HUES64 (cell line): ENCODE results near the gene SLC47A1.
"Not testable (repeated sequence)": the region's sequence is repeated elsewhere in the genome, so short reads cannot be mapped to it uniquely, and the experiment has no call there.

Experiments
- H3K27ac ChIP-seq: 2 replicates; pipeline ENCODE4 v1.7.0; 2013; ENCODE audit warnings: low read depth, low read length, inconsistent platforms
- H3K27me3 ChIP-seq: 2 replicates; pipeline ENCODE4 v1.6.1; 2013; ENCODE audit warnings: mild to moderate bottlenecking, low read length; ENCODE audit not compliant: insufficient read depth
- H3K36me3 ChIP-seq: 2 replicates; pipeline ENCODE4 v1.6.1; 2013; ENCODE audit warnings: mild to moderate bottlenecking, low read length; ENCODE audit not compliant: insufficient read depth
- H3K4me1 ChIP-seq: 2 replicates; pipeline ENCODE4 v1.6.1; 2013; ENCODE audit warnings: mild to moderate bottlenecking, low read length, moderate library complexity; ENCODE audit not compliant: insufficient read depth
- H3K4me3 ChIP-seq: 2 replicates; pipeline ENCODE4 v1.5.1; 2013; ENCODE audit warnings: mild to moderate bottlenecking, low read length, moderate library complexity
- H3K9ac ChIP-seq: 2 replicates; pipeline ENCODE4 v1.6.1; 2013; ENCODE audit warnings: mild to moderate bottlenecking, low read depth, low read length
- H3K9me3 ChIP-seq: 2 replicates; pipeline ENCODE4 v1.6.1; 2013; ENCODE audit warnings: low read depth, low read length; ENCODE audit not compliant: insufficient read depth
- WGBS: fragments of 150-250, 120-280 bp; methylation state at CpG from one replicate; pipeline ENCODE4 v1.1.7; 2013; ENCODE audit warnings: missing lambda C conversion rate; 5-methylcytosine and 5-hydroxymethylcytosine counted together

Gene SLC47A1

GRCh38 chr17:19580566-19580920 lies 46.9 kb downstream of the SLC47A1 start:
- H3K9ac ChIP-seq, H3K4me1 ChIP-seq, H3K9me3 ChIP-seq, H3K36me3 ChIP-seq, H3K27ac ChIP-seq: not testable (repeated sequence)
- peak overlapping the region; percentile 47; the same call in 1 of the 2 replicates for H3K4me3 ChIP-seq
- WGBS: 95% methylated on average over 17 of the region's 17 CpGs
- peaks cover 29% of the 10 kb centered on the region for H3K27me3 ChIP-seq

DNA sequence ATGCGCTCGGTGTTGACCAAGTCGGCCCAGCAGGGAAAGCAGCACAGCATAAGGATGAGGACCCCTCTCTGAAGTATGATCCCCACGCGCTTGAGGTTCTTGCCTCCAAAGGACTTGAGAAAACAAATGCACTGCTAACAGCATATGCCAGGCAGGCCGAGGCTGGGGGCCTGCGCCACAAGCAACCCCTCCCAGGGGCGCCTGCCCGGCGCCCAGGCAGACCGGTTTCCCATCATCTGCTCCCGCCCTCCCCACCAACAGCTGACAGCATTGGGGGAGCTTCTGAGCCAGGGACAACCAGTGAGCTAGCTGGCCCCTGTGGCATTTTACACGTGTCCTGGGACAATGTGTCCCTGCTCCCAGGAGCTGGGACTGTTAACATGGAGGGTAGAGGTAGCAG lies 48.5 kb downstream of the SLC47A1 start:
- not testable (repeated sequence) for H3K9ac ChIP-seq, H3K9me3 ChIP-seq, H3K4me3 ChIP-seq, H3K27ac ChIP-seq, H3K36me3 ChIP-seq, H3K4me1 ChIP-seq
- WGBS: 94% methylated on average over 11 of the region's 13 CpGs
- H3K27me3 ChIP-seq: peaks cover 29% of the 10 kb centered on the region

DNA sequence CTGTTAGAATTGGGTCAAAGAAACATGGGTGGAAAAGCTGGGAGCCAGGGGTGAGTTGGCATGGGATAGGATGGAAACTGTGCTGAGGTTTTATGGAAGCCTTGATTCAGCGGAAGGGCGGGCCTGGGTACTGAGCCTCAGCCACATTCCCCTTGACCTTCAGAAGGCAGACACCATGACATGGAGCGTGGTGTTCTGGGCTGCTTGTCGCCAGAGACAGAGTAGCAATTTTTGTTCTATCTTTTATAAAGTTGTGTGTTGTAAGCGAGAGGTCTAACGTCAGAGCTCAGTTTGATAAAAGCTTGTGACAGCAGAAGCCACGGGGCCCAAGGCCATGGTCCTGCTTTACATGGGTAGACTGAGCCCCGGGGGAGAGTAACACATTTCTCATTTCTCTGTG lies 50.2 kb downstream of the SLC47A1 start:
- Histone ChIP-seq H3K9ac (no peak overlapping the region), H3K36me3 (no peaks in the 10 kb centered on the region), H3K4me3 (no peak overlapping the region), H3K9me3 (no peaks in the 10 kb centered on the region), H3K4me1 (no peaks in the 10 kb centered on the region), H3K27ac (no peak overlapping the region), H3K27me3 (peaks cover 19% of the 10 kb centered on the region)
- WGBS: 98% methylated on average over 7 of the region's 8 CpGs

DNA sequence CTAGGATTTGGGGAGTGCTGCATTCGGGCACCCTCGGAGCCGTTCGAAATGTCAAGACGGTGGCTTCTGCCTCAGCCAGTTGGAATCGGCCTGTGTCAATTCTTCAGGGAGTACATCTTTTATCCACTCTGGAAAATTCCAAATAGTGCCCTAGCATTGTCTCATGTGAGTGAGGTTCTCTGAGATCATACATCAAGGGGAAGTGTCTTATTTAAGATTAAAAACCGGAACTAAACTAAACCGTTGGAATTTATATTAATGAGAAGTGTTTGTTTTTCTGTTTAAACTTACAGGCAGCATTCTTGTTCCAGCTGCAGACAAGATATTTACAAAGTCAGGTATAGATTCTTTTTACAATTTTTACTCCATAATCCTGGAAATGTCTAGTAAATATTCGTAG lies 56.8 kb downstream of the SLC47A1 start:
- WGBS: 97% methylated on average over 8 of the region's 9 CpGs
- Histone ChIP-seq H3K9ac (no peak overlapping the region), H3K4me1 (no peaks in the 10 kb centered on the region), H3K4me3 (no peak overlapping the region), H3K27ac (no peak overlapping the region), H3K9me3 (no peaks in the 10 kb centered on the region), H3K27me3 (no peaks in the 10 kb centered on the region), H3K36me3 (no peaks in the 10 kb centered on the region)

- Histone ChIP-seq H3K4me3 (no peak overlapping the region), H3K9ac (no peak overlapping the region)
Measured at GRCh38 chr17:19590912-19591551, 57.4 kb downstream of the SLC47A1 start.

GRCh38 chr17:19592316-19592715 lies 58.7 kb downstream of the SLC47A1 start:
- no peak overlapping the region for H3K4me3 ChIP-seq
- H3K9ac ChIP-seq: no peak overlapping the region
- no peaks in the 10 kb centered on the region for H3K36me3 ChIP-seq
- H3K27ac ChIP-seq: no peak overlapping the region
- no peaks in the 10 kb centered on the region for H3K9me3 ChIP-seq
- WGBS: 69% methylated on average over 4 of the region's 4 CpGs
- H3K27me3 ChIP-seq: no peaks in the 10 kb centered on the region
- no peaks in the 10 kb centered on the region for H3K4me1 ChIP-seq

More at GRCh38 chr17:19590912-19591551, 57.4 kb downstream of the SLC47A1 start:
- Histone ChIP-seq H3K9me3 (no peaks in the 10 kb centered on the region), H3K27ac (no peak overlapping the region), H3K4me1 (no peaks in the 10 kb centered on the region), H3K36me3 (no peaks in the 10 kb centered on the region), H3K27me3 (no peaks in the 10 kb centered on the region)
- 88% methylated on average over 8 of the region's 8 CpGs for WGBS

GRCh38 chr17:19596869-19597268 lies 63.2 kb downstream of the SLC47A1 start:
- no peaks in the 10 kb centered on the region for H3K36me3 ChIP-seq
- H3K9me3 ChIP-seq: no peaks in the 10 kb centered on the region
- WGBS: 88% methylated on average over 5 of the region's 5 CpGs
- H3K27me3 ChIP-seq: no peaks in the 10 kb centered on the region
- H3K4me1 ChIP-seq: no peaks in the 10 kb centered on the region
- no peak overlapping the region for H3K9ac ChIP-seq
- no peak overlapping the region for H3K4me3 ChIP-seq
- H3K27ac ChIP-seq: no peak overlapping the region

GRCh38 chr17:19610311-19610710 lies 76.7 kb downstream of the SLC47A1 start:
- Histone ChIP-seq H3K4me3 (no peak overlapping the region), H3K9me3 (no peaks in the 10 kb centered on the region), H3K27me3 (no peaks in the 10 kb centered on the region), H3K27ac (no peak overlapping the region), H3K9ac (no peak overlapping the region), H3K4me1 (no peaks in the 10 kb centered on the region), H3K36me3 (no peaks in the 10 kb centered on the region)
- WGBS: 99% methylated on average over 2 of the region's 2 CpGs

DNA sequence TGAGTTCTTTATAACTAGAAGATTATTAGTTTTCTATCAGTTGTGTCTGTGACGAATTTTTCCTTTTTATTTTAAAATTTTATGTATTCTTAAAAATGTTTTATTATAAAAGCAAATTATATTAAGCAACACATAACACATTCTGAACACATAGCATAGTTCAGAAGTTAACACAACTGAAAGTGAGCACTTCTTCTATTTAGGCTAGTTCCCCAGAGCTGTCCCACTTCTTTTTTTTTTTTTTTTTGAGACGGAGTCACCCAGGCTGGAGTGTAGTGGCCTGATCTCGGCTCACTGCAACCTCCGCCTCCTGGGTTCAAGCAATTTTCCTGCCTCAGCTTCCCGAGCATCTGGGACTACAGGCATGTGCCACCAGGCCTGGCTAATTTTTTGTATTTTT lies 77.2 kb downstream of the SLC47A1 start:
- no peaks in the 10 kb centered on the region for H3K27me3 ChIP-seq
- H3K9ac ChIP-seq: no peak overlapping the region
- 87% methylated on average over 4 of the region's 5 CpGs for WGBS

DNA sequence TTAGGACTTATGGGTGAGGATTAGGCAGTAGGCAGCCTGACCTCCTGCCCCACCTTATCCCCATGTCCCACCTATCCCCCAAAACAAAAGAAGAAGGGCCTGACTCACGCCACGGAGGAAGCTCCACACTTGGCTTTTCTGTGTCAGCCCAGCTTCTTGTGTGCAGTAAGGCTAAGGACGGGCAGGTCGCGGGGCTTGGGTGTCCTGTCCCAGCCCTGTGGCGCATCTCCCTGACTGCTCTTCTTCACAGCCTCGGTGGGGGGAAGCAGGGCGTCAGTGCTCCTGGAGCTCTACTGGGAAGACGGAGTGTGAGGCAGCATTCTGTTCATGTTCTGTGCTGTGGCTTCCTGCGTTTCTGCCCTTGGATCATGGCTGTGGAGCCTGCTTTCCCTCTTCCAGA lies 80.3 kb downstream of the SLC47A1 start:
- no peak overlapping the region for H3K4me3 ChIP-seq
- H3K27ac ChIP-seq: no peak overlapping the region
- H3K27me3 ChIP-seq: no peaks in the 10 kb centered on the region
- WGBS: 88% methylated on average over 10 of the region's 10 CpGs
- H3K9me3 ChIP-seq: peaks cover 16% of the 10 kb centered on the region
- H3K9ac ChIP-seq: no peak overlapping the region
- no peaks in the 10 kb centered on the region for H3K4me1 ChIP-seq
- no peaks in the 10 kb centered on the region for H3K36me3 ChIP-seq

More for the DNA sequence above, 77.2 kb downstream of the SLC47A1 start:
- Histone ChIP-seq H3K27ac (no peak overlapping the region), H3K36me3 (no peaks in the 10 kb centered on the region), H3K9me3 (no peaks in the 10 kb centered on the region), H3K4me1 (no peaks in the 10 kb centered on the region), H3K4me3 (no peak overlapping the region)

- Histone ChIP-seq H3K27me3 (no peaks in the 10 kb centered on the region), H3K36me3 (no peaks in the 10 kb centered on the region), H3K4me3 (no peak overlapping the region), H3K4me1 (no peaks in the 10 kb centered on the region), H3K9me3 (peaks cover 25% of the 10 kb centered on the region), H3K9ac (no peak overlapping the region), H3K27ac (no peak overlapping the region)
- 91% methylated on average over 4 of the region's 4 CpGs for WGBS
Measured at GRCh38 chr17:19614900-19615299, 81.2 kb downstream of the SLC47A1 start.

DNA sequence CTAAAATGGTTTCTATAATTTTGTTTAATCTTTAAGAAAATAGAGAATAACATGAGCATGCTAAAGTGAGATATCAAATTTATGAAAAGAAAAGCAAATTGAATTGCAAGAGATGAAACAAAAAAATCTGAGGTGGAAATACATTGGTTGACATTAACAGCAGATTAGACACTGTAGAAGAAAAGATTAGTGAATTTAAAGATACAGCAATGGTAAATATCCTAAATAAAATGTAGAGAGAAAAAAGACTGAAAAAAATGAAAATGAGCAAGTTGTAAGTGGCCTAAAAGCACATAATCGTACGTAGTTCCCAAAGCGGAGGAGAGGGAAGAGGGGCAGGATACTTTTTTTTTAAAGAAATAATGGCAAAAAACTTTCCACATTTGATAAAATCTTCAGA lies 84.4 kb downstream of the SLC47A1 start:
- Histone ChIP-seq H3K27me3 (no peaks in the 10 kb centered on the region), H3K9ac (no peak overlapping the region), H3K4me3 (no peak overlapping the region), H3K9me3 (peaks cover 36% of the 10 kb centered on the region), H3K36me3 (no peaks in the 10 kb centered on the region), H3K4me1 (no peaks in the 10 kb centered on the region), H3K27ac (no peak overlapping the region)
- WGBS: 100% methylated on average over 3 of the region's 3 CpGs
